Measurements from ENCODE around the gene PRKCD.

Gene PRKCD

DNA sequence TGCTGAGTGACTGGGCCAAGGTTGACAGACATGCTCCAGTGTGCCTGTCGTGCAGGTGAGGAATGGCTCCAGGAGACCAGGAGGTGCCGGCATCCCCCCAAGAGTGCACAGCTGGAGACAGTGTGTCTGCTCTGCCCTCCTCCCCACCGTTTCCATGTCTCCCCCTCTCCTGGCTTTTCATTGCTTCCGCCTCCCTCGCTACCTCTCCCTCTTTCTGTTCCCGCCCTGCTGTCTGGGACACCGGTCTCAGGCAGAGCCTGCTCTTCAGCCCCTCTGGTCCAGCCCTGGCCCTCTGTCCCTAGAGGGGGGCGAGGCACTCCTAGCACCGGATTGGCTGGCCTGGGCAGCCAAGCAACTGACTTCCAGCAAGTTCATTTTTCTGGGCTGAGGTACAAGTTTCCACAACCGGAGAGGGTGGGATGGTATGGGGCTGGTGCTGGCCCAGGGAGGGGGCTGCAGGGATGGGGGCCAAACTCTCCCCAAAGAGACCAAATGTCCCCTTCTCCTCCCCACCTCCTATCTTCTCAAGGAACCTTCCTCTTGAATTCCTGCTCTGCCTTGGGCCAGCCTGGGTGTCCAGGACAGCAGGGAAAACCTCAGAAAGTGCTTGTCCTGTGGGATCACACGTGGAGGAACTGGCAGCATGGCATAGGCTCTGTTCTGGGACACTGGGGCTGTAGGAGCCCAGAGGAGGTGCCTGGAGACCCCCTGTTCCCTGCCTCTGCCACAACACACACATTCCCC lies 32.6 kb downstream of the PRKCD start:
- DNase-seq = no peak

DNA sequence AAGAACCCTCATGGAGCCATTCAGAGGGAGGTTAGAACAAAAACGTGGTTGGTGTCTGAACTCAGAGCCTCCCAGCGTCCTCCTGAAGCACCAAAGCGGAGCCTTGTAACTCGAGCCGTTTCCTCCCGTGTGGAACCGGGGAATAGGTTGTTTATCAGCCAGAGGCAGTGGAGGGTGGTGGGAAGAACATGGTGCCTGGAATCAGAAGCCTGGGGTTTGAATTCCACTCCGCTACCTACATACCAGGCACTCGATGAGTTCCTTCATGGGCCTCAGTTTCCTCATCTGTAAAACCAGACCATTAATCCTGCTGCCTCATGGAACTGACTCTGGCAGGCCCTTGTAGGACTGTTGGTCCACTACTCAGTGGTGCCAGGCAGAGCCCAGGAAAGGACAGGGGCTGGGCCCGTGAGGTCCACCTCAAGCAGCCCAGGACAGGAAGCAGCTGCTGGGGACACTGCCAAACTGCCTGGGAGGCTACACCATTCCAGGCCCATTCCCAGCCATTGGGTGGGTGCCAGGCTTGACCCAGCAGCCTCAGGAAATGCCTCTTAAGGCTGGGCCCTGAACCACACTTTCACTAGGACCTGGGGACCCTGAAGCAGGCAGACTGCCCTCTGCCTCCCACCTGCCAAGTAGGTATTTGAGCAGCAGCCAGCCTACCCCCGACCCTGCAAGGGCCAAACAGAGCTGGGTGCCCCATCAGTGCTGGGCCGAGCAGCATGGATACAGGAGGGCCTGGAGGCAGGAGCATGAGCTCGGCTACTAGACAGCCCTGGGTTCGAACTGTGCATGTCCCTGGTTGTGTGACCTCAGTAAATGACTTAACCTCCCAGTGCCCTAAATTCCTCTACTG lies 33.4 kb downstream of the PRKCD start:
- DNase-seq = no peak

DNA sequence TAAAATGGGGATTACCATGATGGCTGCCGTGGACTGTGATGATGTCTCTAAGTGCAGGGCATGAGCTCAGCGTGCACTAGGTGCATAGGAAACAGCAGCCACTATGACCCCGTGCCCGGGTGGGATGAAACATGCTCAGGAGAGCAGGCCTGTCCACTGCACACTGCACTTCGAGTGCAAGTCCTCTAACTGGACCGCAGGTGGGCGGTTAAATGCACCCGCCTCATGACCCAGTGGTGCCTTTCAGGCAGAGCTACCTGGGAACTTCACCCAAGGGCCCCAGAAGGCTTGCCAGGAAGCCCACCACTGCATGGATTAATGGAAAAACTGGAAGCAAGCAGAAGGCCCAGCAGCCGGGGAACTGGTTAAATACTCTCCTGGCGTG lies 34.0 kb downstream of the PRKCD start:
- DNase-seq = no peak

DNA sequence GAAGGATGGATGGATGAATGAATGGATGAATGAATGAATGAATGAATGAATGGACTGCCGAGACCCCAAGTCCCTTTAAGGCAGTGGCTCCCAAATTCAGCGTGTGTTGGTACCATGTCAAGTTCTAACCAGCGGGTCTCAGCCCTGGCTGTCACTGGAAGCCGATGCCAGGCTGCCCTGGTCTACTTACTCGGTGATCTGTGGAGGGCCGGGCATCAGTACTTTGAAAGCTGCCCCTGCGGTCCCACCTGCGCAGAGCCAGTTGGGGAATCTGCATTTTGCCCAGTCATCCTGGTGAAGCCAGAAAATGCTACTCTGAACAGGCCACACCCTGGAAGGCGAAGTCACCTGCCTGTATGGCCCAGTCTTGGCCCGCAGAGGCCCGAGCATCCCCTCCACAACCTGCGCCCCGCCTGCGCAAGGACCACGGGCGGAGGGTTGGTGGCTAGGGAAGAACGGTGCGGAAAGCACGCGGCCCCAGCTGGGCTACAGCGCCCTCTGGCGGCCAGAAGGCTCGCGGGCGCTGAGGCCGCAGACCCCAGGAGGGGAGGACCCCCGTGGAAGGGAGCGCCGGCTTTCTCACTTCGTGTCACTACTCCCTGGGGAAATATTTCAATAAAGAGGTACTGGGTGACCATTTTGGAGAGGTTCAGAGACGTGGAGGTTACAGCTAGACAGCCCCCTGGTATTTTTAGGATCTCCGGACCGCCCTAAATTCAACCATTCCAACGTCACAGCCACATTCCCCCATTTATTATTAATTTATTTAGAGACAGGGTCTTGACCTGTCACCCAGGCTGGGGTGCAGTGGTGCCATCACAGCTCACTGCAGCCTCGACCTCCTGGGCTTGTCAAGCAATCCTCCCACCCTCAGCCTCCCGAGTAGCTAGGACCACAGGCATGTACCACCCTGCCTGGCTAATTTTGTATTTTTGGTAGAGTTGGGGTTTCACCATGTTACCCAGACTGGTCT lies 34.9 kb downstream of the PRKCD start:
- peak; percentile 20 for DNase-seq

DNA sequence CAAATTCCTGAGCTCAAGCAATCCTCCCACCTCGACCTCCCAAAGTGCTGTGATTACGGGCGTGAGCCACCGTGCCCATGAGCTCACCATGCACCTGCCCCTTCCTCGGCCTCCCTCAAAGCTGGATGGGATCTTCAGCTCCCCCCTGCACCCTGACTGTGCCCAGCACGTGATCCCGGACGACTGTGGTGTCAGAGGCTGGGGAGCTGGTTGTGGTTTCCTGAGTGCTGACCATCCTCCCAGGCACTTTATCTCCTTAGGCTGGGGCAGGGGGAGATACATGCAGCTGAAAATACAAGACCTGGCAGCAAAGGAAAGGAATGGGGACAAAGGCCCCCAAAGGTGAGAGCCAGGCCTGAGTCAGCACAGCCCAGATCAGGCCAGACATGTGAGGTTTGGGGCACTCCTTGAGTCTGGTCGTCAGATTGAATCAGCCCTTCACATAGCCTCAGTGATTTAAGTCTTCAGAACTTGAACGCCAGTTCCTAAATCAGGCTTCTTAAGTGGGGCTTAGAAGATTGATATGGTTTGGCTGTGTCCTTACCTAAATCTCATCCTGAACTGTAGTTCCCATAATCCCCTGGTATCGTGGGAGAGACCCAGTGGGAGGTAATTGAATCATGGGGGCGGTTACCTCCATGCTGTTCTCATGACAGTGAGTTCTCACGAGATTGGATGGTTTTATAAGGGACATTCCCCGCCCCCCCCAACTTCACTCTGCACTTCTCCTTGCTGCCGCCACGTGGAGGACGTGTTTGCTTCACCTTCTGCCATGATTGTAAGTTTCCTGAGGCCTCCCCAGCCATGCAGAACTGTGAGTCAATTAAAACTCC lies 35.8 kb downstream of the PRKCD start:
- no peak for DNase-seq

DNA sequence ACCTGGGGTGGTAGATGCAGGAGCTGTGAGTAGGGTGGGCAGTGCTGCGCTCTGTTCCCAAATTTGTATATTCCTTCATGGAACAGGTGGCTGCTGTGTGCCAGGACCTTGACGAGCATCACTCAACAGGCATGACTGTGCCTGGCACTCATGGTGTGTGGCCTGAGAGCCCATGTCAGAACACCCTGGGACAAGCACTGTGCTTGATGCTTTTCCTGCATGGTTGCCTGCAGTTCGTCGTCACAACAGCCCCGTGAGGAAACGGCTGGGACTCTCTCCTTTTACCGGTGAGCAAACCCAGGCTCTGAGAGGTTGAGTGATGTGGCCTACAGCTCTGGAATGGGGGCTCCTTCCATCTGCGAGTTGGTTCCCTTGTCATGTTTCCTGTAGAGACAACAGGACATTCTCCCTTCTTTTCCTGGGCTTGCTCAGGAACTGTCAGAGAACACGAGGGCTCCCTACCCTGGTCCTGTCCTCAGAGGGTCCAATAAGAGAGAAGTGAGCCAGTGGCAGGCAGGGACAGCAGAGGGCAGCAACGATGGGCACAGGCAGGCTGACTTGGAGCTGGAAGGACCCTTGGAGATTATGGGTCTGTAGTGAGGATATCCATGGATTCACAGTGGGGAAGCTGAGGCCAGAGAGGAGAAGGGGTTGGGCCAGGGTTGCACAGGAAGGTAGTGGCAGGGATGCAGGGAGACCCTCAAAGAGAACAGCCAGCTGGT lies 37.4 kb downstream of the PRKCD start:
- no peak for DNase-seq

DNA sequence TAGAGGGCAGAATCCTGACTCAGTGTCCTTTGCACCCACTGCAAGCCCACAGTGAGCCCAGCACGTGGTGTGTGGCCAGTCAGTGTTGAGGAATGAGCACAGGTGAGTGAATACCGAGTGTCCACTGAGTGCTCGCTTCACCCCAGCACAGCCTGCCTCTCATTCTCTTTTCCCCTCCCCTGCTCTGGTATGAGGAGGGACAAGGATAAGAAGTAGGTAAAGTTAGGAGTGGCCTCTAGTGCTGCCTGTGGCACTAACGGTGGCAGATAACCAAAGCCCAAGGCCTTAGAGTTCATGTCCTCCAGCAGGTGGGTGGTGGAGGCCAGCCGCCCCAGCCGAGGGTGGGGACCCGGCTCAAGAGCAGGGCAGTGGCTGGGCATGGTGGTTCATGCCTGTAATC lies 38.0 kb downstream of the PRKCD start:
- no peak for DNase-seq

DNA sequence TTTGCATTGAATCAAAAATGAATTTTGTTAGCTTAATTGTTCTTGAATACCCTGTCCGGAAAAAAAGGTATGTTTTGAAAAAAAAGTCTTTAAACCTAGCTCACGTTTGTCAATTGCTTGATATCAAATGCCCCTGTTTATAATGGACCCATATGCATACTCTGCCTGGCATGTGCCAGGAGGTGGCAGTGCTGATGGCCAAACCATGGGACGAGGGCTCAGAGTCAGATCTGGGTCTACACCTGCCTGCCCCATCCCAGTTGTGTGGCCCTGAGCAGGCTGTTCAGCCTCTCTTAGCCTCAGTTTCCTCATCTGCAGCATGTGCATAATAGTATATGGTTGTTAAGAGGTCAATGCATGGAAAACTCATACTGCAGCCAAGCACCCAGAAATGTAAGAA lies 38.8 kb downstream of the PRKCD start:
- DNase-seq = no peak

DNA sequence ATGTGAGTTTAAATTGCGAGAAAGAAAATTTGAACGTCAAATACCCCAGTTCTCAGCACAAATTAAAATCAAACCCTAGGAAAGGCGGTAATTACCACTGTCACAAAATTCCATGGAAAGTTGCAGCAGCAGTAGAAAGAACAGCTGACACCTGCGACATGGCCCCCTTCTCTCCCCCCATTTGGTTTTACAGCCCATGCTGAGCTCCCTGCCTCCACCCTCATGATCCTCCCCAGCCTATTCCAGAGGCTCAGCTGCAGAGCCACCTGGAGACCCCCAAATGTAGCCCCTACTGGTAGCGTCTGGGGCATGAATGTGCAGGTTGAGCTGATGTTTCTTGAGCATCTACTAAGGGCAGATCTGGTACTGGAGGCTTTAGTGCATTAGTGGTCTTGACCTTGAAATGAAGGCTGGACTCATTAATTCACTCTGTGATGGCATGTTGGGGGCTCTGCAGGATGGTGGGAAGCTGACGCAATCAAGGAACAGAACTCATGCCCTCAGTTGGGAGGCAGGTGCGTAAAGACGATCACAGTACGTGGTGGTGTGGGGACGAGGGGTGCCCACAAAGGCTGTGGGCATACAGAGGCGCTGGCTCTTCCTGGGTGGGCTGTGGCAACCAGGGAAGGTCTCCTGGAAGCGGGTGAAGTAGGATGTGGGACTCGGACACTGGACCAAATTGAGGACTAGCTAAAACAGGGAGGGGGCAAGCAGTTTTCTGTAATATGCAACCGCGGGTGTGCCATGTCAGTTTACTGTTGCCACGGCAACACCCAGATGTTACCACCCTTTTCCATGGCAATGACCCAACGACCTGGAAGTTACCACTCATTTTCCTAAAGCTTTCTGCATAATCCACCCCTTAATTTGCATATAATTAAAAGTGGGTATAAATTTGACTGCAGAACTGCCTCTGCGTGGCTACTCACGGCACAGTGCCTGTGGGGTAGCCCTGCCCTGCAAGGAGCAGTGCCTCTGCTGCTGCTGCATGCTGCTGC lies 39.8 kb downstream of the PRKCD start:
- DNase-seq = no peak

DNA sequence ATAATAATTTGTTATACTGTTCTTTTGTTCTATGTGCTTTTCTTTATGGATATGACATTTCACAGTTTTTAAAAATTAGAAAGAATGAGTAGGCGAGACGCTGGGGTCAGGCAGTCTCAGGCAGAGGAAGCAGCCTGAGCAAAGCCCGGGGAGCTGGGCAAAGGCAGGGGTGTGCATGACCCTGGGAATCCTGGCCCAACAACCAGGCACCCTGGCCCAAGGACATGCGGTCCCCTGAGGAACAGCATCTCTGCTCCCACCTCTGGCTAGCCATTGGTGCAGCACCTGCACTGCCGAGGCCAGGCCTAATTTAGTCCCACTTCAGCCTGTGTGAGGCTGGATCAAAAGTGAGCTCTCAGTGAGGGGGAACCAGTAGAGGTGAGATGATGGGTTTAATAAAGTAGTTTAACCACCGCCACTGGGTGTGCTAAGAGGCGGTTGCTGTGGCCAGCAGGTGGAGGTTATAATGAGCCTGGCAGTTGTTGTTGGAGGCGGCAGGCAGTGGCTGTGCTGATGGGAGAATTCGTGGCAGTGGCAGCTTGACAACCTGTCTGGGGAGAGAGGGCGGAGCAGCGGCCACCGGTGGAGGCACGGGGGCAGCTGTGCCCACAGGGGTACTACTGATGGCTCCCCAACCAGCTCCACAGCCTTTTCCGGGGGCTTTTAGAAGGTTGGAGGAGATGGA lies 41.5 kb downstream of the PRKCD start:
- DNase-seq = no peak

DNA sequence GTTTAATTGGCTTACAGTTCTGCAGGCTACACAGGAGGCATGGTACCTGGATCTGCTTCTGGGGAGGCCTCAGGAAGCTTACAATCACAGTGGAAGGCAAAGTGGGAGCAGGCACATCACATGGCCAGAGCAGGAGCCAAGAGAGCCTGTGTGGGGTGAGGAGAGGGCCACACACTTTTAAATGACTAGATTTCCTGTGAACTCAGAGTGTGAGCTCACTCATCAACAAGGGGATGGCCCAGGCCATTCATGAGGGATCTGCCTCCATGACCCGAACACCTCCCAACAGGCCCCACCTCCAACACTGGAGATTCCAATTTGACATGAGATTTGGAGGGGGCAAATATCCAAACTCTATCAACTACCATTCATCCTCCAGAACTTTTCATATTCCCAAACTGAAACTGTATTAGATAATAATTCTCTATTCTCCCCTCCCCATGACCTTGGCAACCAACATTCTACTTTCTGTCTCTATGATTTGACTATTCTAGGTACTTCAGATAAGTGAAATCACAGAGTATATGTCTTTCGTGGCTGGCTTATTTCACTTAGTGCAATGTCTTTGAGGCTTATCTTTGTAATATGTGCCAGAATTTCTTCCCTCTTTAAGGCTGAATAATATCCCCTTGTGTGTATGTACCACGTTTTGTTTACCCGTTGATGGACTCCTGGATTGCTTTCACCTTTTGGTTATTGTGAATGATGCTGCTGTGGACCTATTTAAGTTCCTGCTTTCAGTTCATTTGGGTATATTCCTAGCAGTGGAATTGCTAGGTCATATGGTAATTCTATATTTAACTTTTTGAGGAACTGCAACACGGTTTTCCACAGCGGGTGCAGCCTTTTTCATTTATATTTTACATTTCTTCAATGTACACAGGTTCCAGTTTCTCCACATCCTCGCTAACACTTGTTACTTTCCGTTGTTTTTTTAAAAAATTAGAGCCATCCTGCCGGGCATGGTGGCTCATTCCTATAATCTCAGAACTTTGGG lies 51.0 kb downstream of the PRKCD start:
- no peak for DNase-seq

DNA sequence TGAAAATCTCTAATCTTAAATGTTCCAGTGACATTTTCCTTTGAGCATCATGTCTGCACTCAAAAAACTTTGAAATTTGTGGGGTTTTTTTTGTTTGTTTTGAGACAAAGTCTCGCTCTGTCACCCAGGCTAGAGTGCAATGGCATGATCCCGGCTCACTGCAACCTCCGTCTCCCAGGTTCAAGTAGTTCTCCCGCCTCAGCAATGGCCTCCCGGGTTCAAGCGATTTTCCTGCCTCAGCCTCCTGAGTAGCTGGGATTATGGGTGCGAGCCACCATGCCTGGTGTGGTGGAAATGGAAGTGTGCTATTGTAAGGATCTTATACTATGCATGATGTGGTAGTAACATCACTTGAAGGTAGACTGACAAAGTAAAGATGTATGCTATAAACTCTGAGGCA lies 52.3 kb downstream of the PRKCD start:
- no peak for DNase-seq

DNA sequence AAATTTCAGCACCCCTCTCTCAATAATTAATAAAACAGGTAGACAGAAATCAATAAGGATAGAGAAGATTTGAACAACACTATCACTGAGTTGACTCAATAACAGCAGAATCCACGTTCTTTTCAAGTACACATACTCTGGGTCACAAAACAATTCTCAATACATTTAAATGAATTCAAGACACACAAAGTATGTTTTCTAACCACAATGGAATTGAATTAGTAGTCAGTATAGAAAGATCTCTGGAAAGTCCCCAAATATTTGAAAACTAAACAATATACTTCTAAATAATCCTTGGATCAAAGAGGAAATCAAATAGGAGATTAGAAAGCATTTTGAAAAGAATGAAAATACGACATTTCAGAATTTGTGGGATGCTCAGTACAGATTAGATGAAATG lies 54.8 kb downstream of the PRKCD start:
- no peak for DNase-seq

DNA sequence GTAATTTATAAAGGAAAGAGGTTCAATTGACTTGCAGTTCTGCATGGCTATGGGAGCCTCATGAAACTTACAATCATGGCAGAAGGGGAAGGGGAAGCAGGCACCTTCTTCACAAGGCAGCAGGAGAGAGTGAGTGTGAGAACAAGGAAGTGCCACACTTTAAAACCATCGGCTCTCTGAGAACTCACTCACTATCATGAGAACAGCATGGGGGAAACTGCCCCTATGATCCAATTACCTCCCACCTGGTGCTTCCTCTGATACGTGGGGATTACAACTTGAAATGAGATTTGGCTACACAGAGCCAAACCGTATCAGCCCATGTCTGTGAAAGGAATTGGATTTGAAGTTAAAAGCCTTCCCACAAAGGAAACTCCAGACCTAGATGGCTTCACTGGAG lies 55.7 kb downstream of the PRKCD start:
- no peak for DNase-seq

DNA sequence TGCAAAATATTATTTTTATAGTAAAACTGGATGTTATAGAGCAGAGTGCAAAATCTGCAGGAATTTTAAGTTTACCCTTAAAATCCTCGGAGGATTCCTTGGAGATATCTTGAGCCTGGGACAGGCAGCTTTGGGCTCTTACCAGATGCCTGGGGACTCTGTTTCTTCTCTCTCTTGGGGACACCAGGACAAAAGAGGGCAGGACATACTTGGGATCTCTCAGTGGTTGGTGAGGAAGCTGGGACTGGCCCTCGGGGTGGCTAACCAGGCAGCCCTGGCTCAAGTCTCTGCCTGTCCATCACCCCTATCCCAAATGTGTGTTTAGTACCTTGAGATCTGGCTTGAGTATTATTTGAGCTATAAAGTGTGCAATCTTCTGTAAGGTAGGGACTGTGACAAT lies 56.2 kb downstream of the PRKCD start:
- DNase-seq = no peak

DNA sequence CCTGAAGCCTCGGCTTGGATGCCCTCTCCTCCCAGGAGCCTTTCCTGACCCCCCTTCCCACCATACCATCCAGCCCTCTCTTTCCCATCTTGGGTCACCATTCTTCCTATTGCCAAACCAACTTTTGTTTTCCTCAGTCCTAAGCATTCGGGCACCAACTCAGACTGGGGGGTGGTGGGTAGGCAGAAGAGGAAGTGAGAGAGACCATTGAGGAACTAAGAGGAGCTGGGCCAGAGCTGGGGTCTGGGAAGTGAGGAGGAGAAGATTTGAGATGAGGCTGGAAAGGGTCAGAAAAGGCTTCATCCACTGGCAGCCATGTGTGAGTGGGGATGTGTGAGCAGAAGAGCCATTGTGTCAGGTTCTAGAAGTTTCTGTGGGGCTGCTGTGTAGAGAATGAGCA lies 57.1 kb downstream of the PRKCD start:
- no peak for DNase-seq

DNA sequence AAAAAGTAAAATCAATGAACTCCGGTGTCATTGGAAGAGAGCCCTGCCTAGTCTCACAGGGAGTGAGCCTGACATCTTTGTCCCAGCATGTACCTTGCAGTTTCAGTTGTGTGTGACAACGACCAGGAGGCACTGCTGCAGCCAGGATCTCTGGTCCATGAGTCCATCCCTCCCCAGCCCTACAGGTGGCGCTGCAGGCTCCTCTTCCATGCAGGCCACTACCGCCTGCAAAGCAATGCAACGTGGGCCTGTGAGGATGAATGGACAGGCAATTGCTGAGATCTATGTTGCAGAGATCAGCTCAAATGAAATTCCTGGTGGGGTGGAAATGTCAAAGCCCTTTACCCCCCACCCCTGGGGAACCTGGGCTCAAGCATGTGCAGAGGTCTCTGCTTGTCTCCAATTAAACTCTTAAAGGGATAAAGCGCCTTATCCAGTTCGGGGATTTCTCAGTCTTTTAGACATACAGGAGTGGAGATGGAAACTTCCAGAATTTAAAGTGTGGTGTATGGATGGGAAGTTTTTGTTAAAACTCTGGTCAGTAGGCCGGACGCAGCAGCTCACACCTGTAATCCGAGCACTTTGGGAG lies 59.0 kb downstream of the PRKCD start:
- peak; percentile 44 for DNase-seq

DNA sequence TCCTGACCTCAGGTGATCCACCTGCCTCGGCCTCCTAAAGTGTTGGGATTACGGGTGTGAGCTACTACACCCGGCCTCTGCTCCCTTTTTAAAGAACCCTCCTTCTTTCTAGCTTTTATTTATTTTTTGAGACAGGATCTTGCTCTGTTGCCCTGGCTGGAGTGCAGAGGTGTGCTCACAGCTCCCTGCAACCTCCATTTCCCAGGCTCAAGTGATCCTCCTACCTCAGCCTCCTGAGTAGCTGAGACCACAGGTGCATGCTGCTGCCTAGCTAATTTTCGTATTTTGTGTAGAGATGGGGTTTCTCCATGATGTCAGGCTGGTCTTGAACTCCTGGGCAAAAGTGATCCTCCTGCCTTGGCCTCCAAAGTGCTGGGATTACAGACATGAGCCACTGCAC lies 60.3 kb downstream of the PRKCD start:
- no peak for DNase-seq

Measured in NK-92 treated with Interleukin-12 subunit alpha and Interleukin-12 subunit beta, amount 100 ng/mL, for 24 hours (cell line).